NCI-H2081 treated with DMSO at 0.1 percent for 48 hours (cell line): ENCODE measurements around the gene HMGXB3.

Experiments
- DNase-seq: peaks from one replicate; lab custom pipeline; 2025; lab: John Stamatoyannopoulos, UW

Gene HMGXB3

GRCh38 chr5:150053713-150054392, 53.3 kb downstream of the HMGXB3 start:
- no peak for DNase-seq

- no peak for DNase-seq
Measured at GRCh38 chr5:150054569-150054968, 54.0 kb downstream of the HMGXB3 start.

- DNase-seq: no peak
Measured at GRCh38 chr5:150055326-150056074, 55.0 kb downstream of the HMGXB3 start.

- DNase-seq: no peak
Measured at GRCh38 chr5:150056075-150056443, 55.5 kb downstream of the HMGXB3 start.

- no peak for DNase-seq
Measured at GRCh38 chr5:150057052-150057451, 56.5 kb downstream of the HMGXB3 start.

- no peak for DNase-seq
Measured at GRCh38 chr5:150057511-150057910, 57.0 kb downstream of the HMGXB3 start.

- no peak for DNase-seq
Measured at GRCh38 chr5:150057996-150058395, 57.5 kb downstream of the HMGXB3 start.

GRCh38 chr5:150058480-150059126, 58.1 kb downstream of the HMGXB3 start:
- DNase-seq: no peak

GRCh38 chr5:150059623-150060022, 59.1 kb downstream of the HMGXB3 start:
- no peak for DNase-seq

- DNase-seq: no peak
Measured at GRCh38 chr5:150060471-150060870, 59.9 kb downstream of the HMGXB3 start.

GRCh38 chr5:150061538-150061995, 61.0 kb downstream of the HMGXB3 start:
- no peak for DNase-seq

GRCh38 chr5:150062216-150062922, 61.8 kb downstream of the HMGXB3 start:
- DNase-seq: no peak

GRCh38 chr5:150063638-150064037, 63.1 kb downstream of the HMGXB3 start:
- no peak for DNase-seq

- no peak for DNase-seq
Measured at GRCh38 chr5:150064681-150065220, 64.2 kb downstream of the HMGXB3 start.

GRCh38 chr5:150065346-150065745, 64.8 kb downstream of the HMGXB3 start:
- DNase-seq: no peak

GRCh38 chr5:150065886-150066285, 65.3 kb downstream of the HMGXB3 start:
- DNase-seq: no peak

GRCh38 chr5:150066436-150066835, 65.9 kb downstream of the HMGXB3 start:
- no peak for DNase-seq

- DNase-seq: no peak
Measured at GRCh38 chr5:150066901-150067396, 66.4 kb downstream of the HMGXB3 start.

- DNase-seq: no peak
Measured at GRCh38 chr5:150067405-150067960, 66.9 kb downstream of the HMGXB3 start.

- no peak for DNase-seq
Measured at GRCh38 chr5:150068071-150068470, 67.5 kb downstream of the HMGXB3 start.

- no peak for DNase-seq
Measured at GRCh38 chr5:150068472-150068871, 67.9 kb downstream of the HMGXB3 start.
